ENCODE results near the gene BANF2. TPM values are rescaled to one million over a fixed set of nuclear protein-coding genes. Genes with fewer than 3 reads are reported as not detected.

BANF2 gene
- total and polyA plus RNA-seq, 2 of the 4 experiments (the other 2 are of a cell fraction), result not detected

DNA sequence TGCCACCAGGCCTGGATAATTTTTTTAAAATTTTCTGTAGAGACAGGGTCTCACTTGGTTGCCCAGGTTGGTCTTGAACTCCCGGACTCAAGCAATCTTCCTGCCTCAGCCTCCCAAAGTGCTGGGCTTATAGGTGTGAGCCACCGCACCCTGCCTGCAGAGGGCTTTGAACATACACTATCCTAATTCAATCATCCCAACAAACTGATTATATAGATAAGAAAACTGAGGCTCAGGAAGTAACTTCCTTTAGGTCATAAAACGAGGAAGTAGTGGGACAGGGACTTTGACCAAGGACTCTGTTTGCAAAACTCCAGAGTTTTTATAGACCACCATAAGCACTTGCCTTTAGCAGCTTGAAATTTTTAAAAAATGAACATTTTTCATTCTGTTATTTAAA, 5.0 kb upstream of the BANF2 start:
- no peaks in the 10 kb centered on the region for H3K4me1 ChIP-seq (ENCODE audit: control insufficient read depth, insufficient read depth, low read length)
- no peak overlapping the region for H2AK5ac ChIP-seq (ENCODE audit: low read depth, low read length)
- ChIA-PET CTCF (no interaction called here), POLR2A (ENCODE audit: unreplicated experiment) (no interaction called here)
- H3K9me1 ChIP-seq (ENCODE audit: insufficient read depth, low read length), result no peaks in the 10 kb centered on the region
- no peaks in the 10 kb centered on the region for H3K36me3 ChIP-seq (ENCODE audit: control insufficient read depth, insufficient read depth, low read length)
- H3K56ac ChIP-seq (ENCODE audit: extremely low read depth, insufficient read depth, low read length), result no peak overlapping the region
- dilution Hi-C loops (cut with HindIII; ENCODE audit: low sequenced_read_pairs, unreplicated experiment), result no loop called here
- intact Hi-C loops (cut with micrococcal nuclease), result no loop called here
- H2BK120ac ChIP-seq (ENCODE audit: low read depth, low read length), result no peak overlapping the region
- no peak overlapping the region for H3K4me2 ChIP-seq (ENCODE audit: low read depth, low read length)
- H3K18ac ChIP-seq (ENCODE audit: low read depth, low read length), result no peak overlapping the region
- no peak overlapping the region for H2AK9ac ChIP-seq (replicated peaks; ENCODE audit: low read depth, low read length, poor library complexity)
- H3K23ac ChIP-seq (ENCODE audit: low read depth, low read length), result no peak overlapping the region
- no peak overlapping the region for H4K91ac ChIP-seq (ENCODE audit: insufficient read depth, low read depth, low read length)
- H2BK5ac ChIP-seq (ENCODE audit: low read depth, low read length, poor library complexity, severe bottlenecking), result no peak overlapping the region
- no CpG with 5 or more reads among the region's 3 CpGs for WGBS, 2 experiments (ENCODE audit: extremely low coverage in 2 of 2, insufficient read length in 1 of 2)
- H2AFZ ChIP-seq (replicated peaks; ENCODE audit: low read length, poor library complexity), result no peak overlapping the region
- H3K4ac ChIP-seq (ENCODE audit: low read depth, low read length), result no peak overlapping the region
- no peak overlapping the region for H2BK15ac ChIP-seq (ENCODE audit: low read depth, low read length)
- no peak overlapping the region for H3K4me3 ChIP-seq (ENCODE audit: insufficient read depth, low read depth, low read length)
- H3K27ac ChIP-seq (ENCODE audit: insufficient read depth, low read length), result no peak overlapping the region
- no peaks in the 10 kb centered on the region for H4K20me1 ChIP-seq (ENCODE audit: insufficient read depth, low read length)
- no peak overlapping the region for H3K14ac ChIP-seq (replicated peaks; ENCODE audit: low read depth, low read length)
- in situ Hi-C loops (cut with MboI; ENCODE audit: low sequenced_read_pairs), result no loop called here
- no peak overlapping the region for H4K5ac ChIP-seq (ENCODE audit: low read depth, low read length)
- no peak overlapping the region for H4K8ac ChIP-seq (ENCODE audit: low read depth in 2 of 2, low read length in 2 of 2)
- no peak for DNase-seq
- no peaks in the 10 kb centered on the region for H3K79me1 ChIP-seq (ENCODE audit: low read depth in 1 of 2, low read length in 2 of 2)
- TF ChIP-seq, protein P1, sequence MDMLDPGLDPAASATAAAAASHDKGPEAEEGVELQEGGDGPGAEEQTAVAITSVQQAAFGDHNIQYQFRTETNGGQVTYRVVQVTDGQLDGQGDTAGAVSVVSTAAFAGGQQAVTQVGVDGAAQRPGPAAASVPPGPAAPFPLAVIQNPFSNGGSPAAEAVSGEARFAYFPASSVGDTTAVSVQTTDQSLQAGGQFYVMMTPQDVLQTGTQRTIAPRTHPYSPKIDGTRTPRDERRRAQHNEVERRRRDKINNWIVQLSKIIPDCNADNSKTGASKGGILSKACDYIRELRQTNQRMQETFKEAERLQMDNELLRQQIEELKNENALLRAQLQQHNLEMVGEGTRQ (IDR thresholded peaks at IDR 0.05; ENCODE audit: low read depth, low read length), result no peak
- TF ChIP-seq MXI1 (IDR thresholded peaks at IDR 0.05; ENCODE audit: borderline replicate concordance, low read depth, low read length) (no peak), CEBPB (IDR thresholded peaks at IDR 0.05; ENCODE audit: low read depth, low read length) (no peak), RFX5 (IDR thresholded peaks at IDR 0.05; ENCODE audit: low read depth, low read length) (no peak), RCOR1 (IDR thresholded peaks at IDR 0.05; ENCODE audit: insufficient replicate concordance, low read length) (no peak), CHD1 (IDR thresholded peaks at IDR 0.05; ENCODE audit: low read depth, low read length) (no peak), FOS (IDR thresholded peaks at IDR 0.05; ENCODE audit: low read depth, low read length) (no peak), MAZ (IDR thresholded peaks at IDR 0.05; ENCODE audit: borderline replicate concordance, low read depth, low read length) (no peak), MAFK (IDR thresholded peaks at IDR 0.05; ENCODE audit: low read depth, low read length) (no peak), POLR2A (IDR thresholded peaks at IDR 0.05; ENCODE audit: low read depth, low read length) (no peak), BHLHE40 (IDR thresholded peaks at IDR 0.05; ENCODE audit: low read depth, low read length) (no peak), SMC3 (IDR thresholded peaks at IDR 0.05; ENCODE audit: low read depth, low read length) (no peak), NFE2L2 (IDR thresholded peaks at IDR 0.05; ENCODE audit: low read depth, low read length) (no peak), RAD21 (IDR thresholded peaks at IDR 0.05; ENCODE audit: low read length) (no peak)
- TF ChIP-seq, protein P2, sequence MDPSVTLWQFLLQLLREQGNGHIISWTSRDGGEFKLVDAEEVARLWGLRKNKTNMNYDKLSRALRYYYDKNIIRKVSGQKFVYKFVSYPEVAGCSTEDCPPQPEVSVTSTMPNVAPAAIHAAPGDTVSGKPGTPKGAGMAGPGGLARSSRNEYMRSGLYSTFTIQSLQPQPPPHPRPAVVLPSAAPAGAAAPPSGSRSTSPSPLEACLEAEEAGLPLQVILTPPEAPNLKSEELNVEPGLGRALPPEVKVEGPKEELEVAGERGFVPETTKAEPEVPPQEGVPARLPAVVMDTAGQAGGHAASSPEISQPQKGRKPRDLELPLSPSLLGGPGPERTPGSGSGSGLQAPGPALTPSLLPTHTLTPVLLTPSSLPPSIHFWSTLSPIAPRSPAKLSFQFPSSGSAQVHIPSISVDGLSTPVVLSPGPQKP (IDR thresholded peaks at IDR 0.05; ENCODE audit: borderline replicate concordance, low read depth, low read length), result no peak
- TF ChIP-seq, protein P3, sequence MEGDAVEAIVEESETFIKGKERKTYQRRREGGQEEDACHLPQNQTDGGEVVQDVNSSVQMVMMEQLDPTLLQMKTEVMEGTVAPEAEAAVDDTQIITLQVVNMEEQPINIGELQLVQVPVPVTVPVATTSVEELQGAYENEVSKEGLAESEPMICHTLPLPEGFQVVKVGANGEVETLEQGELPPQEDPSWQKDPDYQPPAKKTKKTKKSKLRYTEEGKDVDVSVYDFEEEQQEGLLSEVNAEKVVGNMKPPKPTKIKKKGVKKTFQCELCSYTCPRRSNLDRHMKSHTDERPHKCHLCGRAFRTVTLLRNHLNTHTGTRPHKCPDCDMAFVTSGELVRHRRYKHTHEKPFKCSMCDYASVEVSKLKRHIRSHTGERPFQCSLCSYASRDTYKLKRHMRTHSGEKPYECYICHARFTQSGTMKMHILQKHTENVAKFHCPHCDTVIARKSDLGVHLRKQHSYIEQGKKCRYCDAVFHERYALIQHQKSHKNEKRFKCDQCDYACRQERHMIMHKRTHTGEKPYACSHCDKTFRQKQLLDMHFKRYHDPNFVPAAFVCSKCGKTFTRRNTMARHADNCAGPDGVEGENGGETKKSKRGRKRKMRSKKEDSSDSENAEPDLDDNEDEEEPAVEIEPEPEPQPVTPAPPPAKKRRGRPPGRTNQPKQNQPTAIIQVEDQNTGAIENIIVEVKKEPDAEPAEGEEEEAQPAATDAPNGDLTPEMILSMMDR (conservative IDR thresholded peaks at IDR 0.05; ENCODE audit: low read depth, low read length), result no peak
- H3K9ac ChIP-seq (ENCODE audit: low read depth, low read length), result no peak overlapping the region
- H2BK20ac ChIP-seq (ENCODE audit: low read depth, low read length), result no peak overlapping the region
- peaks cover 2% of the 10 kb centered on the region; the same call in 1 of the 2 replicates for H3K9me3 ChIP-seq (ENCODE audit: control insufficient read depth, insufficient read depth, low read length)
- peaks cover 5% of the 10 kb centered on the region; the same call in 1 of the 2 replicates for H3K27me3 ChIP-seq (ENCODE audit: control insufficient read depth, insufficient read depth, low read length)
- no TSS peak for BruUV-seq (replicated peaks)
- ATAC-seq (ENCODE audit: low read depth), result no peak

Data from IMR-90 (cell line).